GM23338 (cell line): ENCODE results near the gene KIAA1328. TPM values are rescaled to one million over a fixed set of nuclear protein-coding genes. Genes with fewer than 3 reads are reported as not detected.

Experiments
- ATAC-seq: fragments of 200-7000 bp; cut with Tn5 transposase; 3 replicates; pipeline ENCODE4 v1.9.1; 2020
- DNase-seq: peaks from one replicate; pipeline ENCODE4 v3.0.0-alpha.2; 2015; ENCODE audit warnings: low spot score
- H2AFZ ChIP-seq: fragments of 200-600 bp; sonication (generic); 2 replicates; pipeline ENCODE4 v1.8.0; 2016; ENCODE audit warnings: antibody characterized with exemption, mild to moderate bottlenecking, moderate library complexity
- H3F3A ChIP-seq: fragments of 200-600 bp; sonication (generic); replicated peaks from 2 replicates; pipeline ENCODE4 v1.8.0; 2017; ENCODE audit warnings: antibody characterized with exemption, mixed run types, low read depth
- H3K27ac ChIP-seq: fragments of 200-600 bp; sonication (generic); 2 replicates; pipeline ENCODE4 v1.6.1; 2016; ENCODE audit warnings: low read depth
- H3K27me3 ChIP-seq: fragments of 200-600 bp; sonication (generic); 2 replicates; pipeline ENCODE4 v1.8.0; 2016; ENCODE audit warnings: mild to moderate bottlenecking, mixed run types, moderate library complexity; ENCODE audit not compliant: insufficient read depth
- H3K36me3 ChIP-seq: fragments of 200-600 bp; sonication (generic); 2 replicates; pipeline ENCODE4 v1.8.0; 2016; ENCODE audit warnings: mild to moderate bottlenecking; ENCODE audit not compliant: insufficient read depth
- H3K4me1 ChIP-seq: fragments of 200-600 bp; sonication (generic); 2 replicates; pipeline ENCODE4 v1.8.0; 2016; ENCODE audit warnings: mild to moderate bottlenecking, moderate library complexity; ENCODE audit not compliant: insufficient read depth
- H3K4me2 ChIP-seq: fragments of 200-600 bp; sonication (generic); 2 replicates; pipeline ENCODE4 v1.7.1; 2017; ENCODE audit warnings: mixed run types
- H3K4me3 ChIP-seq: fragments of 200-600 bp; sonication (generic); 2 replicates; pipeline ENCODE4 v1.6.1; 2016; ENCODE audit warnings: mixed run types
- H3K79me2 ChIP-seq: fragments of 200-600 bp; sonication (generic); replicated peaks from 2 replicates; pipeline ENCODE4 v1.8.0; 2017; ENCODE audit warnings: mild to moderate bottlenecking; ENCODE audit not compliant: insufficient read depth
- H3K9me2 ChIP-seq: fragments of 200-600 bp; sonication (generic); 2 replicates; pipeline ENCODE4 v1.8.0; 2017; ENCODE audit not compliant: insufficient read depth
- H4K20me1 ChIP-seq: fragments of 200-600 bp; sonication (generic); replicated peaks from 2 replicates; pipeline ENCODE4 v1.8.0; 2017; ENCODE audit warnings: mild to moderate bottlenecking; ENCODE audit not compliant: insufficient read depth
- H3K27ac Mint-ChIP-seq: 2 replicates; pipeline ENCODE4 v1.8.0; 2020; ENCODE audit warnings: inconsistent platforms, mild to moderate bottlenecking, moderate library complexity, mixed read lengths
- H3K27me3 Mint-ChIP-seq: 3 replicates; pipeline ENCODE4 v1.8.0; 2022; ENCODE audit warnings: low read depth, mild to moderate bottlenecking, moderate library complexity, mixed read lengths, inconsistent platforms; ENCODE audit not compliant: insufficient read depth, poor library complexity
- H3K36me3 Mint-ChIP-seq: 3 replicates; pipeline ENCODE4 v1.8.0; 2021; ENCODE audit warnings: low read depth, mild to moderate bottlenecking, inconsistent platforms, moderate library complexity, mixed read lengths
- H3K4me1 Mint-ChIP-seq: 3 replicates; pipeline ENCODE4 v1.8.0; 2020; ENCODE audit warnings: mild to moderate bottlenecking, inconsistent platforms, mixed read lengths
- H3K4me3 Mint-ChIP-seq: 3 replicates; pipeline ENCODE4 v1.8.0; 2021; ENCODE audit warnings: moderate library complexity, mild to moderate bottlenecking, inconsistent platforms, mixed read lengths
- H3K9me3 Mint-ChIP-seq: 3 replicates; pipeline ENCODE4 v1.8.0; 2020; ENCODE audit warnings: moderate library complexity, mild to moderate bottlenecking, inconsistent platforms, mixed read lengths
- CTCF ChIP-seq, 2 experiments: fragments of 200-600 bp in 1 of 2; sonication (generic) in 1 of 2; conservative IDR thresholded peaks; 2 replicates each; pipeline versions ENCODE4 v1.5.1 to v1.6.1; 2016 to 2017; ENCODE audit warnings: antibody characterized with exemption in 2 of 2, low read depth in 2 of 2, mild to moderate bottlenecking in 2 of 2, moderate library complexity in 1 of 2
- EZH2 ChIP-seq: fragments of 200-600 bp; sonication (generic); IDR thresholded peaks from one replicate; pipeline ENCODE4 v1.8.0; 2017; ENCODE audit warnings: antibody characterized with exemption, mild to moderate bottlenecking, low read depth; ENCODE audit not compliant: unreplicated experiment
- EZH2phosphoT487 ChIP-seq: fragments of 200-600 bp; sonication (generic); IDR thresholded peaks from one replicate; pipeline ENCODE4 v1.8.1; 2018; ENCODE audit warnings: antibody characterized with exemption; ENCODE audit not compliant: unreplicated experiment
- NANOG ChIP-seq: IDR thresholded peaks from 2 replicates; pipeline ENCODE4 v1.6.1; 2016; ENCODE audit warnings: antibody characterized with exemption, borderline replicate concordance
- STAT1 ChIP-seq: IDR thresholded peaks from one replicate; pipeline ENCODE4 v1.6.1; 2016; ENCODE audit warnings: antibody characterized with exemption; ENCODE audit not compliant: unreplicated experiment
- ZNF114 ChIP-seq: fragments of 250-450 bp; sonication (Bioruptor Pico); IDR thresholded peaks from 2 replicates; pipeline ENCODE4 v1.5.0; 2020; ENCODE audit warnings: mild to moderate bottlenecking, moderate library complexity
- ZNF331 ChIP-seq: fragments of 250-450 bp; sonication (Bioruptor Pico); IDR thresholded peaks from 2 replicates; pipeline ENCODE4 v1.5.0; 2020; ENCODE audit warnings: low read depth, mild to moderate bottlenecking, moderate library complexity
- polyA plus RNA-seq: library from polyadenylated mRNA; unstranded; fragments of >200 nt; fragmentation: Nextera tagmentation; extraction: Ambion mirVana; gene quantifications from 2 replicates; pipeline ENCODE4 v1.2.1, GENCODE V29; 2016
- total RNA-seq: library from RNA; depleted of rRNA; stranded (reverse); fragments of >200 nt; shearing (Covaris generic); gene quantifications from 2 replicates; pipeline ENCODE4 v1.2.3, GENCODE V29; 2014
- TF ChIP-seq, protein P1 (sequence below): fragments of 250-450 bp; sonication (Bioruptor Pico); IDR thresholded peaks from 2 replicates; pipeline ENCODE4 v1.5.0; 2020; ENCODE audit warnings: mild to moderate bottlenecking, moderate library complexity

Gene KIAA1328
- total and polyA plus RNA-seq, 2 experiments from 2014 or later = 5.2 to 8.4 TPM

DNA sequence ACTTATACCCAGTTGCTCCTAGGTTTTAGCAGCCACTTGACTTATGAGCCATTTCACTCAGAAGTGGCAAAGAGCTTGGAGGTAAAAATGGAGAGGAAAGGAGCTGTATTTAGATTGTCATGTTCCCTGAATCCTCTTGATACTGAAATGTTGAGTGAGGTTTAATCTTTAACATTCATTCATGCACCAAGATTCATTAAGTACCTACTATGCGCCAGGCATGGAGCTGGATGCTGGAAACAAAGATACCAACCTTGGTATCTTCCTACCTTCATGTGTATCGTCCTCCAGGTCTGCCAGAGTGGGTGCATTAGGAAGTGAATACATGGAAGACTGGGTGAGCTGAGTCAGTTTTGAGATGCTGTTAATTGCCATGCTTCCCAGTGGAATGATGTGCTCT, 23.8 kb upstream of the KIAA1328 start:
- H3K27ac ChIP-seq = no peak overlapping the region
- H3K4me3 ChIP-seq = no peak overlapping the region
- H2AFZ ChIP-seq = no peak overlapping the region
- Mint-ChIP-seq H3K36me3 (peaks cover 64% of the 10 kb centered on the region), H3K27me3 (peaks cover 1% of the 10 kb centered on the region), H3K4me3 (no peak overlapping the region), H3K27ac (no peak overlapping the region), H3K9me3 (no peaks in the 10 kb centered on the region), H3K4me1 (no peaks in the 10 kb centered on the region; the same call in 2 of the 3 replicates)
- no peak for TF ChIP-seq ZNF331 (CRISPR knock-in tag)
- TF ChIP-seq NANOG = no peak
- TF ChIP-seq CTCF (conservative IDR thresholded peaks at IDR 0.05; ENCODE audit: low read depth in 2 of 2) = no peak
- TF ChIP-seq EZH2phosphoT487 = no peak
- TF ChIP-seq STAT1 = no peak
- TF ChIP-seq, protein P1, sequence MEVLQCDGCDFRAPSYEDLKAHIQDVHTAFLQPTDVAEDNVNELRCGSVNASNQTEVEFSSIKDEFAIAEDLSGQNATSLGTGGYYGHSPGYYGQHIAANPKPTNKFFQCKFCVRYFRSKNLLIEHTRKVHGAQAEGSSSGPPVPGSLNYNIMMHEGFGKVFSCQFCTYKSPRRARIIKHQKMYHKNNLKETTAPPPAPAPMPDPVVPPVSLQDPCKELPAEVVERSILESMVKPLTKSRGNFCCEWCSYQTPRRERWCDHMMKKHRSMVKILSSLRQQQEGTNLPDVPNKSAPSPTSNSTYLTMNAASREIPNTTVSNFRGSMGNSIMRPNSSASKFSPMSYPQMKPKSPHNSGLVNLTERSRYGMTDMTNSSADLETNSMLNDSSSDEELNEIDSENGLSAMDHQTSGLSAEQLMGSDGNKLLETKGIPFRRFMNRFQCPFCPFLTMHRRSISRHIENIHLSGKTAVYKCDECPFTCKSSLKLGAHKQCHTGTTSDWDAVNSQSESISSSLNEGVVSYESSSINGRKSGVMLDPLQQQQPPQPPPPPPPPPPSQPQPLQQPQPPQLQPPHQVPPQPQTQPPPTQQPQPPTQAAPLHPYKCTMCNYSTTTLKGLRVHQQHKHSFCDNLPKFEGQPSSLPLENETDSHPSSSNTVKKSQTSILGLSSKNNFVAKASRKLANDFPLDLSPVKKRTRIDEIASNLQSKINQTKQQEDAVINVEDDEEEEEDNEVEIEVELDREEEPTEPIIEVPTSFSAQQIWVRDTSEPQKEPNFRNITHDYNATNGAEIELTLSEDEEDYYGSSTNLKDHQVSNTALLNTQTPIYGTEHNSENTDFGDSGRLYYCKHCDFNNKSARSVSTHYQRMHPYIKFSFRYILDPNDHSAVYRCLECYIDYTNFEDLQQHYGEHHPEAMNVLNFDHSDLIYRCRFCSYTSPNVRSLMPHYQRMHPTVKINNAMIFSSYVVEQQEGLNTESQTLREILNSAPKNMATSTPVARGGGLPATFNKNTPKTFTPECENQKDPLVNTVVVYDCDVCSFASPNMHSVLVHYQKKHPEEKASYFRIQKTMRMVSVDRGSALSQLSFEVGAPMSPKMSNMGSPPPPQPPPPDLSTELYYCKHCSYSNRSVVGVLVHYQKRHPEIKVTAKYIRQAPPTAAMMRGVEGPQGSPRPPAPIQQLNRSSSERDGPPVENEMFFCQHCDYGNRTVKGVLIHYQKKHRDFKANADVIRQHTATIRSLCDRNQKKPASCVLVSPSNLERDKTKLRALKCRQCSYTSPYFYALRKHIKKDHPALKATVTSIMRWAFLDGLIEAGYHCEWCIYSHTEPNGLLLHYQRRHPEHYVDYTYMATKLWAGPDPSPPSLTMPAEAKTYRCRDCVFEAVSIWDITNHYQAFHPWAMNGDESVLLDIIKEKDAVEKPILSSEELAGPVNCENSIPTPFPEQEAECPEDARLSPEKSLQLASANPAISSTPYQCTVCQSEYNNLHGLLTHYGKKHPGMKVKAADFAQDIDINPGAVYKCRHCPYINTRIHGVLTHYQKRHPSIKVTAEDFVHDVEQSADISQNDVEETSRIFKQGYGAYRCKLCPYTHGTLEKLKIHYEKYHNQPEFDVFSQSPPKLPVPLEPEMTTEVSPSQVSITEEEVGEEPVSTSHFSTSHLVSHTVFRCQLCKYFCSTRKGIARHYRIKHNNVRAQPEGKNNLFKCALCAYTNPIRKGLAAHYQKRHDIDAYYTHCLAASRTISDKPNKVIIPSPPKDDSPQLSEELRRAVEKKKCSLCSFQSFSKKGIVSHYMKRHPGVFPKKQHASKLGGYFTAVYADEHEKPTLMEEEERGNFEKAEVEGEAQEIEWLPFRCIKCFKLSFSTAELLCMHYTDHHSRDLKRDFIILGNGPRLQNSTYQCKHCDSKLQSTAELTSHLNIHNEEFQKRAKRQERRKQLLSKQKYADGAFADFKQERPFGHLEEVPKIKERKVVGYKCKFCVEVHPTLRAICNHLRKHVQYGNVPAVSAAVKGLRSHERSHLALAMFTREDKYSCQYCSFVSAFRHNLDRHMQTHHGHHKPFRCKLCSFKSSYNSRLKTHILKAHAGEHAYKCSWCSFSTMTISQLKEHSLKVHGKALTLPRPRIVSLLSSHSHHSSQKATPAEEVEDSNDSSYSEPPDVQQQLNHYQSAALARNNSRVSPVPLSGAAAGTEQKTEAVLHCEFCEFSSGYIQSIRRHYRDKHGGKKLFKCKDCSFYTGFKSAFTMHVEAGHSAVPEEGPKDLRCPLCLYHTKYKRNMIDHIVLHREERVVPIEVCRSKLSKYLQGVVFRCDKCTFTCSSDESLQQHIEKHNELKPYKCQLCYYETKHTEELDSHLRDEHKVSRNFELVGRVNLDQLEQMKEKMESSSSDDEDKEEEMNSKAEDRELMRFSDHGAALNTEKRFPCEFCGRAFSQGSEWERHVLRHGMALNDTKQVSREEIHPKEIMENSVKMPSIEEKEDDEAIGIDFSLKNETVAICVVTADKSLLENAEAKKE (CRISPR knock-in tag) = no peak
- no peak for TF ChIP-seq ZNF114 (CRISPR knock-in tag)
- TF ChIP-seq EZH2 = no peak
- peaks cover 5% of the 10 kb centered on the region for H4K20me1 ChIP-seq
- H3F3A ChIP-seq = no peaks in the 10 kb centered on the region
- no peaks in the 10 kb centered on the region for H3K79me2 ChIP-seq
- no peaks in the 10 kb centered on the region for H3K27me3 ChIP-seq
- peaks cover 23% of the 10 kb centered on the region for H3K36me3 ChIP-seq
- ATAC-seq (no peak), DNase-seq (no peak)
- no peak overlapping the region for H3K4me2 ChIP-seq
- no peaks in the 10 kb centered on the region for H3K4me1 ChIP-seq
- no peaks in the 10 kb centered on the region for H3K9me2 ChIP-seq
